ENCODE data around the gene CLDN8.

The CLDN8 gene

DNA sequence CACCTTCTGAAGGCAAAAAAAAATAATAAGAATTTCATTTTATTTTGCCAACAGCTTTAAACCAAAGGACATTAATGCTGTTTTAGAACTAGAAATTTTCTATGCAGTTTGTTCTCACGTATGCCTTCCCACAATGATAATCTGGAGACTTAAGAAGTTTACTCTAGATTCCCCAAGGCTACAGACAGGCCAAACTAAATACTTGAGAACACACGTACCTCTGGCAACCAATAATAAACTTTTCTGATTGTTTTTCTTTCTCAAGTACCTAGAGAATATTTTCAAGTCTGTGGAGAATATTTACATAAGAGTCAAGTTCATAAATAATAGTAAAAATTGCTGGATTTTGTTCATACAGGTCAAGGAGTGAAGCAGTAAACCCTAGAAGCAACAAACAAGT, 15.9 kb downstream of the CLDN8 start:
- DNase-seq: no peak

DNA sequence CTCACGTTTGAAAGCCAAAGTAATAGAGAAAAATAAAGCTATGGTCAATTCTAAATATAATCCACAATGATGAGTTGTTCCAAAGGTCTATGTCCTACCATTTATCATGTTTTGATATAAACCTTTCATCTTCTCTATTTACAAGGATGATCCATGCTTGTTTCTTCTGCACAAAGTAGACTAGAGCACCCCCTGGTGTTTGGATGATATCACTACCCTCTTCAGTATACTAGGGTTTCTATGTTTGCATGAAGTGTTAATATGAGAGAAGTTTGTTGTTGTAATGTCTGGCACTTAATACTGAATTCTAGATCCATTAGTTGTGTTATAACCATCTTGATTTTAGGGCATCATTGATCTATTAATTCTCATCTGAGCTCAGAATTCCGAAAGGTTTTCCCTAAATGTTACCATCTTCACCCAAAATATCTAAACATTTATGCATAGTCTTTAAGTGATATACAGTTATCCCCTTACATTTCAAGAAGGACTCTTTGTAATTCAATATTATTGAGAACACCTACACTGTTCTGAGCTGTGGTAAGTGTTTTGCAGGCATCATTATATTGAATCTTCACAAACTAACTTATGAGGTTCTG, 21.1 kb downstream of the CLDN8 start:
- DNase-seq: no peak

DNA sequence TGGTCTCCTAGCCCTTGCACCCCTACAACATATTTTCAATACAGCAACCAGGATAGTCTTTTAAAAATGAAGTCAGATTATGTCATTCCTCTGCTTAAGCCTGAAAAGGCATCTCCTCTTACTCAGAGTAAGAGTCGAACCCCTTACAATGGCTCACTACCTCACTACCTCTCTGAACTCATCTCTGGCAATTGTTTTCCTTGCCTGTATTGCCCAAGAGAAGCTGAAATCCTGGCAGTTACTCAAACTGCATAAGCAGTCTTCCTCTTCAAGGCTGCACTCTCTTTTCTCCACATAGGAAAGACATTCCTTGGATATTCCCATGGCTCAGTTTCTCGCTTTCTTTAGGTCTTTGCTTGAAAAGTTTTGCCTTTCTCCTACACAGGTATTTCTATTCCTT, 22.7 kb downstream of the CLDN8 start:
- no peak for DNase-seq

DNA sequence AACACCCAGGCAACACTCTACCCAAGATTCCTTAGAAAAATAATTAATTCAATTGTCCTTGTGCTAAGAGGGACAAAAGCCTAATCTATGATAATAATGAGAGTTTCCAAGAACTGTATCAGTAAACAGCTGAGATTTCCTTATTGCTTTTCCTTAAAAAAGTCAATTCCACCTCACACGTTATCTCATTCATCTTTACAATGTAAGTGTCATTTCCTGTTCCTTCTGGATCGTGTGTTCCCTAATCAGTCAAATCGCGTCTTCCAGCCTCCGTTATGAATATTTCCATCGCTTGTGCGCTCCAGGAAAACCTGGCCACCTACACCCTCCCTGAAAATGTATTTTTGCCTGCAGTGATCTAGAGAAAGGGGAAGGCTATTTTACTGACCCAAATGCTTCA, 25.3 kb downstream of the CLDN8 start:
- no peak for DNase-seq

DNA sequence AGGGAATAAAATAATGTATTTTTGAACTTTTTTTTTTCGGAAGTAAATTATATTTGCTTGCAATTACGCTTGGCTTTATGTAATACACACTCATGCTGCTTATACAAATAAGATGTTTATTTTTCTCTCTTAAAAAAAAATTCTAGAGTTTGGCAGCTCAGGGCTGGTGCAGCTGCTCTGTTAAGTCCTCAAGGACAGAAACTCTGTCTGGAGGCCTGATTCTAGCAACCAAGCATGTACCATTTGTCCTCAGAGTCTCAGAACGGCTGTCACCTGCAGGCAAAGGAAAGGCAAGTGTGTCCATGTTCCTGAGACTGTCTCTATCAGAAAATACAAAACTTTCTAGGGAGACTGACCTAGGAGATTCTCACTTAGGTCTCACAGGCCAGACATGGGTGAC, 26.1 kb downstream of the CLDN8 start:
- DNase-seq: no peak

DNA sequence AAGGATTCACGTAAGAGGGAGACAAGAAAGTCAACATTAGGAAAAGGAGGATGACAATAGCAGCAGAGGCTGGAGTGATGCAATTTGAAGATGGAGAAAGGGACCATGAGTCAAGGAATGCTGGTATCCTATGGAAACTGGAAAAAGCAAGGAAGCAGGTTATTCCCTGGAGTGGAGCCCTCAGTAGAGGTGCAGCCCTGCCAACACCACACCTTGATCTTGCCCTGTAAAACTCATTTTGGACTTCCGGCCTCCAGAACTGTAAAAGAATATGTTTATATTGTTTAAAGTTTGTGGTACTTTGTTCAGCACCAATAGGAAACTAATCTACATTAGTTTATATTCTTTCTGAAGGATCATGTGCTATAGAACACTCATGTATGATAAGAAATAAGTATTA, 29.7 kb downstream of the CLDN8 start:
- DNase-seq: no peak

DNA sequence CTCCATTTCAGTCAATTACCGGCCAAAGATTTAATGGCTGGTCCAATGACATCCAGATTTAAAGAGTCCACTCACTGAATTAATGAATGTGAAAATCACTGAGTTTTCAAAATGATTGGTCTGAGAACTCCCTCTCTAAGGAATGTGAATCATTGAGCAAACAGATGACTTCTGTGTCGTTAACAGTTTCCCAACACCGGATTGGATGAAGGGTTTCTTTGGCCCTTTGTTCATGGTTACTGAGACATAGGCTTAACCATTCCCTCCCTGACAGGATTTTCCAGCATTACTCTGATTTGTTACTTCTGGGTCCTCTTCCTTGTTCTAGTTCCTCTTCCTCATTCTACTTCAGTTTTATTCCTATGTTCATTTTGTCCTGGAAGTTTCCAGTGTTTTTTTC, 47.8 kb downstream of the CLDN8 start:
- no peak for DNase-seq

DNA sequence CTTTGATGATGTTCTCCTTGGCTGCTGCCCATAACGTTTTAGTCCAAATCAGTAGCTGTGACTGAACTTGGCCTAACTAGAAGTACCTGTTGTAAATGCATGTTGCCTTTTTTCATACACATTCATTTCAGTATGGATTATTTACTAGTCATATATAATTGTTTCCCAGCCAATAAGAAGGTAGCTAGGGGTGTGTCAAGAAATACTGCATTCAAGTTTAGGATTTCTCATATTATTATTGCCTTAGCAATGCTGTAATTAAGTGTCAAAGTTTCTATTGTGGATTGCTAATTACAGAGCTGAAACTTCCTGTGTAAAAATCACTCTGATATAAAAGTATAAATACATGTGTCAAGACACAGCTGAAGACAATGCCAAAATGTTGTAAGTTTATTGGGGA, 49.2 kb downstream of the CLDN8 start, which contains the start of gene CLDN17:
Gene CLDN17, minus strand, starts transcription at position 101 of the 400 bp plus-strand sequence. CDS start 188 bp downstream, outside the sequence.
- no peak for DNase-seq

DNA sequence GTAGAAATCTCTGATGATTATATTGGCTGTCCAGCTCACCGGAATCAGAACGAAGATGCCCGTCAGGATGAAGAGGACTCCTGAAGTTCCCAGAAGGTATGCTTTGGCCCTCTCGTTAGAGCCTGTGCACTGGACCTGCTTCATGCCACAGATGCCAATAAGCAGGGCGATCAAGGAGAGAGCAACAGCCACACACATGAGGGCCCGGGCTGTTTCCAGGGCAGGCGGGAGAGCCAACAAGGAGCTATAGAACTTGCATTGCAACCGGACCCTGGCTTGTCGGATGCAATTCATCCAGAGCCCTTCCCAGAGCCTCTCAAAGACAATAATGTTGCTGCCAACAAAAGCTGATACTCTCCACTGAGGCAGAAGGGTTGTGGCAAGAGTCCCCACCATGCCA, 49.7 kb downstream of the CLDN8 start:
- DNase-seq: no peak

DNA sequence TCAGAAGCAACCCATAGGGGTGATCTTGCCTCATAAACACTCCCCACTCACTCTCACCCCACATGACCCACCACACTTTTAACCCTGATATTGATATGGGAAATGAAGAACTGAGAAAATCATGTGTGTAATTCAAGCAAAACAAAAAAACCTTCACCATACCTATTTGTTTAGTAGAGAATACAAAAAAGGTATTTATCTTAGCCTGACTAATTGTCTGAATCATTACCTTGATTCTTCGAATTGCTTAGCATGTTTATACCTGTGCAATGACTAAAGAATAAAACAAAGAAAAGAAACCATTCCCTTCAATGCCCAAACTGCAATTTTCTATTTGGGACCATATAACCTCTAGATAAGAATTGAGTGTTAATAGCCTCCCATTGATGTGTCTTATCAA, 51.1 kb downstream of the CLDN8 start:
- DNase-seq: no peak

Data from stimulated activated CD4-positive, alpha-beta T cell treated with anti-CD3 and anti-CD28 coated beads, Interleukin-2, amount 100 ng/mL, for 24 hours (primary cell).